IPS DF 6.9 (cell line): ENCODE data around the gene GLI2.

Experiments used
- DNase-seq: peaks from one replicate; pipeline ENCODE4 v3.0.0-alpha.2; 2013; ENCODE audit warnings: low read depth, low spot score
- H3K27ac ChIP-seq: one replicate; pipeline ENCODE4 v1.5.1; 2013; ENCODE audit warnings: low read length, control low read depth
- H3K27me3 ChIP-seq: 2 replicates; pipeline ENCODE4 v1.6.1; 2013; ENCODE audit warnings: mild to moderate bottlenecking, low read length; ENCODE audit not compliant: control insufficient read depth, insufficient read depth
- H3K36me3 ChIP-seq: 2 replicates; pipeline ENCODE4 v1.6.1; 2013; ENCODE audit warnings: low read length; ENCODE audit not compliant: control insufficient read depth, insufficient read depth
- H3K4me1 ChIP-seq: 2 replicates; pipeline ENCODE4 v1.6.1; 2013; ENCODE audit warnings: low read length; ENCODE audit not compliant: control insufficient read depth, insufficient read depth
- H3K4me3 ChIP-seq: 2 replicates; pipeline ENCODE4 v1.5.1; 2013; ENCODE audit warnings: mild to moderate bottlenecking, low read length
- H3K9me3 ChIP-seq: 2 replicates; pipeline ENCODE4 v1.6.1; 2013; ENCODE audit warnings: low read length, inconsistent platforms; ENCODE audit not compliant: control insufficient read depth, insufficient read depth
- WGBS: extraction: QIAGEN DNeasy Blood & Tissue Kit; methylation state at CpG from one replicate; pipeline ENCODE4 v1.1.7; 2013; ENCODE audit warnings: mixed read lengths, missing lambda C conversion rate; ENCODE audit not compliant: insufficient read length, insufficient coverage; 5-methylcytosine and 5-hydroxymethylcytosine counted together

Gene GLI2

DNA sequence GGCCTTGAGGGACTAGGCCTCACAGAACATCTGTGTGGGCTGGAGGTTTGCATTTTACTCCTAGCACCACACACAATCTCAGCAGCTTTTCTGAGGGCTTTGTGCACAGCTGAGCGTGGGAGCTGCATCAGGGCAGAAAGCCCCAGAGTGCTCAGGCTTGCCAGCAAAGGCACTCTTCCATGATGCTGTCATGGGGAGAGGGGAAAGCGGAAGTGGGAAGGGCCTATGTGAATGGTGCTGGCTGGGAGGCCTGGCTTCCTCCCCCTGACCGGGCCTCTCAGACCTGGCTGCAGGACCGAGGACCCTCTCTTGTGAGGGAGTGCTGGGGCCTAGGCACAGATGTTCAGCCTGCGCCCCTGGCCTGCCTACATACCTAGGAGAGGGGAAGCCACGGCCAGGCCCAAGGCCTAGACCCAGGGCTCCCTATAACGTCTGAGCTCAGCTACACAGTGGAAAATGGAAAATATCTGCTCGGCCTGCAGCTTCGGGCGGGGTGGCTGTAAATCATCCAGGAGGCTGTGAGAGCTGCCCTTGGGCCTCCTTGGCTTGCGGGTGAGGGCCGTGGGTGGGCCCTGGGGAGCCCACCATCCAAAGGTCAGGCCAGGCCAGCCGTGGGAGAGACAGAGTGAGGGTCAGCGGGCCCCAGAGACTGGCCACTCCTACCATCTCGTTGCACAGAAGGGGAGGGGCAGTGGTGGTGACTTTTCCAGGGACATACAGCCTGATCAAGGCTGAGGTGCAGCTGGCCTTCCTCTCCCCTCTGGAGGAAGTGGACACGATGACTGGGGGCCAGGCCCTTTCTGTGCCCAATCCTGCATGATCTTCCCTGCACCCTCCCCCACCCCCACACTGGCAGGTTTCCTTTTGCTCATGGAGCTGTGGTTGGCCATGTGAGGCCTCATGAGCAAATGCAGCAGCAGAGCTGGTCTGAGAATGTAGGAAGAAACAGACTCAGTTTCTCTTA, 22.8 kb downstream of the GLI2 start:
- WGBS = no CpG with 5 or more reads among the region's 16 CpGs
- Histone ChIP-seq H3K27me3 (no peaks in the 10 kb centered on the region), H3K4me1 (peaks cover 33% of the 10 kb centered on the region), H3K36me3 (no peaks in the 10 kb centered on the region), H3K4me3 (no peak overlapping the region), H3K27ac (no peak overlapping the region), H3K9me3 (no peaks in the 10 kb centered on the region)
- no peak for DNase-seq

DNA sequence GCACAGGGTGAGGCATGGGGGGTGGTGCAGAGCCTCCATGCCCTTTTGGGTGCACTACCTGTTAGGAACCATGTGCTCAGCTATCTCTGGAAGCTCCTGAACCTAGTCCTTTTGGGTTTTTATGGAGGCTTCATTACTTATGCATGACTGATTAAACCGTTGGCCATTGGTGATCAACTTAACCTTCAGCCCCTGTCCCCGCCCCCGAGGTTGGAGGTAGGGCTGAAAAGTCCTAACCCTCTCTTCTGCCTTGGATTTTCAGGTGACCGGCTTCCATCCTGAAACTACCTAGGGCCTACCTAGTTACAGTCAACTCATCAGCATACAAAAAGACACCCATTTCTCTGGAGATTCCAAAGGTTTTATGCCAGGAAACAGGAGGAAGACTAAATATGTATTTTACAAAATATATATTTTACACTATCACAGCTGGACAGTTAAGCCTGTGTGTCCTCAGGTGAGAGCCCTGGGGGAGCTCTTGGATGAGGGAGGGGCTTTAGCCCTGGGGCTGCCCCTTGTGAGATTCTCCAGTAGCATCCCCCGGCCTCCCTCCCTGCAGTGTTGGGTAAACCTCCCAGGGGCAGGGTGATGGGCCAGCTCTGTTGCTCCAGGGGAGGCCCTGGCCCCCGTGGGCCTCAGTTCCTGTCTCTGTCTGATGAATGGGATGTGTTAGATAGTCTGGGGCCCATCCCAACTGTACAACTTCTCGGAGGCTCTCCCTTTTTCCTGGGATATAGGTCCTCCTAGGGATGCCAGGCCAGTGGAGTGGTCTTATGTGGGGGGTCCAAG, 24.1 kb downstream of the GLI2 start:
- no peak for DNase-seq
- no CpG with 5 or more reads among the region's 7 CpGs for WGBS
- no peaks in the 10 kb centered on the region for H3K36me3 ChIP-seq
- no peaks in the 10 kb centered on the region for H3K27me3 ChIP-seq
- peaks cover 35% of the 10 kb centered on the region for H3K4me1 ChIP-seq
- H3K27ac ChIP-seq = no peak overlapping the region
- H3K4me3 ChIP-seq = no peak overlapping the region
- no peaks in the 10 kb centered on the region for H3K9me3 ChIP-seq

DNA sequence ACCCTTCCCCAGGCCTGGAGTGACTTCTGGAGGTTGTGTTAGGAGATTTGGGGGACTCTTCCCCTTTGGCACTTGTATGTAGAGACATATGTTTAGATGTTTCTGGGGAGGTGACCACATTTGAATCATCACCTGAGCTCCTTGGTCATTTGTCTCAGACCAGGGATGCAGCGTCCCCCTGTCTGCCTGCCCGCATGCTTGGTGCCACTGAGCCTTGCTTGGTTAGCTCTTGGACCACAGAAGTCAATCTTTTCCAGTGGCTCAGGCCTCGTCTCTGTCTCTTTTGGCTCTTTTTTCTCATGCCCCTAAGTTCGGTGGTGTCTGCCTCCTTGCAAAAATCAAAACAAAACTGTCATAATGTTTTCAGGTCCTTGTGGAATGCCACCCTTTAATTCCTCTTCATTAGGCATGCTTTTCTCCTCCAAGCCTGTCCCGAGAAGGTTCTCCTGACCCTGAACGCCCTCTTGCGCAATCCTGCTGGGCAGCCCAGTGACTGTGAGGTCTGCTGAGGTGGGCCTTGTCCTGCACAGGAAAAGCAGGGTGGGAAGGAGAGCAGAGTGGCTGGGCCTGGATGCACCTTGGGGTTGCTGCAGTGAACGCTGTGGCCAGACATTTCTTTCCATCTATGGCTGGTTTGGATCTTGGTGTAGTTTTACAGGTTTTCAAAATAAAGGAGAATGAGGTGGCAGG, 24.9 kb downstream of the GLI2 start:
- no peak overlapping the region for H3K27ac ChIP-seq
- H3K9me3 ChIP-seq = no peaks in the 10 kb centered on the region
- H3K36me3 ChIP-seq = no peaks in the 10 kb centered on the region
- DNase-seq = no peak
- no CpG with 5 or more reads among the region's 8 CpGs for WGBS
- peaks cover 38% of the 10 kb centered on the region for H3K4me1 ChIP-seq
- no peaks in the 10 kb centered on the region for H3K27me3 ChIP-seq
- no peak overlapping the region for H3K4me3 ChIP-seq

DNA sequence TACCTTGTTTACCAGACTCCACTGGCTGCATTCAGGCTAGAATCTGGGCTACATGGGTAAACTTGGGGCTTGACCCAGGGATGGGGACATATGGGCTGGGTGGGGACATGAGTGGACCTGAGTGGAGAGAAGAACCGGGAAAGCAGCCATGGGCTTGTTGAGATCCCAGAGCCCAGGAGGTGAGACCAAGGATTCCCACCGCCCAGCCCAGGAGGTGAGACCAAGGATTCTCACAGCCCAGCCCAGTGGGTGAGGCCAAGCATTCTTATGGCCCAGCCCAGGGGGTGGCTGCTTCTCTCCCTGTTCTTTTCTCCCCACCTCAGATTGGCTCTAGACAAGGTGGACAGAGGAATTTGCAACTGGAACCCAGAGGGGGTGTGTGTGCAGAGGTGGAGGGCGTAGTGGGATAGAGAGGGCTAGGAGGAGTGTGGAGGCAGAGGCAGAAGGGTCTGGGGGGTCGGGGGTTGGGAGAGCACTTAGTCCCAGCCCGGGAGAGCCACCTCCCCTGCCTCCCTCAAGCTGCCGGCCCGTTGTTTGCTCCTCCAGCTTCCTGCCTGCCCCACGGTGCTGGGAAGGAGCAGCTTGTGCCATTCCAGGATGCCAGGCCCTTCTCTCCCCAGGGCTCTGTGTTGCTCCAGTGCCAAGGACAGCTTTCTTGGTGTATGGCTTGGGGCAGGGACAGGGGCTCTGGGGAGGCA, 25.6 kb downstream of the GLI2 start:
- peaks cover 42% of the 10 kb centered on the region for H3K4me1 ChIP-seq

DNA sequence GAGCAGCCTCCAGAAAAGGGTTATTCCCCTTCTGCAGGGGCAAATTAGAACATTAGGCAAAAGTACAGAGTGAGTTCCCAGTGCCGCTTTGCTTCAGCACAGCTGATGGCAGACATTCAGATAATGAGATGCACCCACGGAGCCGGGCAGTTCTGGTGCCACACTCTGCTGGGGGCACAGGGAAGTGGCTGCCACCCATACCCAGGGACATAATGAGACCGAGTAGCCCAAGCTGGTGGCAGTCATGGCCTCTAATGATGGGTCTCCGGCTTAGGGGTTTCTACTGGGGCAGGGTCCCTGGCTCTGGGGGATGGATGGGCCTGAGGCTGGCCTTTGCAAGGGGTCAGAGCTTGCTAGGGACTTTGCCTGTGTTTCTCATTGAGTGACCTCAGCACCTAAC, 26.2 kb downstream of the GLI2 start:
- Histone ChIP-seq H3K27me3 (no peaks in the 10 kb centered on the region), H3K27ac (no peak overlapping the region), H3K9me3 (no peaks in the 10 kb centered on the region), H3K4me1 (peaks cover 43% of the 10 kb centered on the region), H3K36me3 (no peaks in the 10 kb centered on the region), H3K4me3 (no peak overlapping the region)
- no peak for DNase-seq
- no CpG with 5 or more reads among the region's 5 CpGs for WGBS

More for the DNA sequence above, 25.6 kb downstream of the GLI2 start:
- no peaks in the 10 kb centered on the region for H3K27me3 ChIP-seq
- H3K27ac ChIP-seq = no peak overlapping the region
- no peaks in the 10 kb centered on the region for H3K36me3 ChIP-seq
- H3K9me3 ChIP-seq = no peaks in the 10 kb centered on the region
- no CpG with 5 or more reads among the region's 8 CpGs for WGBS
- no peak for DNase-seq
- no peak overlapping the region for H3K4me3 ChIP-seq

DNA sequence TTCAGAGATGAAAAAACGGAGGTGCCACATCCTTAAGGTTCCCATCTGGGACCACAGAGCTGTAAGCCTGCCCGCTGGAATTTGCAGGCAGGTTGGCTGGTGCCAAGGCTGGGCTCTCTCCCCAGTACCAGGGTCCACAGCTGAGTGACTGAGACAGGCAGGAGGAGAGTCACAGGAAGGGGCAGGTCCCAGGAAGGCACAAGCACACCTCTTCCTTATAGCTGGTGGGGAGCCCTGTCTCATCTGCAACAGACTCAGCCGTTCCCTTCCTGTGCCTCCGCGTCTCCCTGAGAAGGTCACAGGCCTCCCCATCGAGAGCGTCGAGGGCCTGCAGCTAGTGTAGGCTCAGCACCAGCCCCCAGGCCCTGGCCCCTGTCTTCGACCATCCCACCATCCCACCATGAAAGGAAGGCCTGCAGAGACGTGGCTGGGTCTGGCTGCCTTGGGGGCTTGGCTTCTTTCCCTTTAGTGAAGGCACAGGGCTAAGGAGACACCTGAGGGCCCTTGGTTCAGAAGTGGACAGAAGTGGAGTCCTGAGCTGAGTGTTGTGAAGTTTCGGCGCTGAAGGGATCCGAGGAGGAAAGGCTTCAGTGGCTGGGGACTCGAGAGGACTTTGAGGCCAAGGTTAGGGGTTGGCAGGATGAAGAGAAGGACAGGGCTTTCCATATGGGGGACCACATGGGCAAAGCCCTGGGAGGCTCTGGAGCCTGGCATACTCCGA, 26.8 kb downstream of the GLI2 start:
- Histone ChIP-seq H3K27ac (no peak overlapping the region), H3K27me3 (no peaks in the 10 kb centered on the region), H3K4me3 (no peak overlapping the region), H3K9me3 (no peaks in the 10 kb centered on the region), H3K4me1 (peaks cover 41% of the 10 kb centered on the region), H3K36me3 (no peaks in the 10 kb centered on the region)
- no CpG with 5 or more reads among the region's 15 CpGs for WGBS
- DNase-seq = no peak

DNA sequence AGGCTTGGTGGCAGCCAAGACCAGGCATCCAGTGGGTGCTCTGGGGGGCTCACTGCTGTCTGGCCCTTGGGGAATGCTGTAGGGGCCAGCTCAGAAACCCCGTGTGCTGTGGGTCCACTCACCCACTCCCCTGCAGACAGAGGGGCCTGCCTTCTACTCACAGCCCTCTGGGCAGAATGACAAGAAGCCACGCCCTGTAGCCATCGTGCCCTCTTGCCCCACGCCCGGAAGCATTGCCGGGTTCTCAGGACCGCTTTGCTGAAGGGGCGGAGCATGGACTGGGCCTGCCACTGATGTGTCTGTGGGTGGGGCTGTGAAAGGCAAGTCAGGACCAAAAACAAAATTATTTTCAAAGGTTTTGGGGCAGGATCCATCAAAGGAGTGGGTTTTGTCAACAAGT, 27.8 kb downstream of the GLI2 start:
- no peaks in the 10 kb centered on the region for H3K36me3 ChIP-seq
- WGBS = no CpG with 5 or more reads among the region's 8 CpGs
- no peak overlapping the region for H3K27ac ChIP-seq
- H3K4me1 ChIP-seq = peaks cover 35% of the 10 kb centered on the region
- no peaks in the 10 kb centered on the region for H3K9me3 ChIP-seq
- no peaks in the 10 kb centered on the region for H3K27me3 ChIP-seq
- DNase-seq = no peak
- no peak overlapping the region for H3K4me3 ChIP-seq

DNA sequence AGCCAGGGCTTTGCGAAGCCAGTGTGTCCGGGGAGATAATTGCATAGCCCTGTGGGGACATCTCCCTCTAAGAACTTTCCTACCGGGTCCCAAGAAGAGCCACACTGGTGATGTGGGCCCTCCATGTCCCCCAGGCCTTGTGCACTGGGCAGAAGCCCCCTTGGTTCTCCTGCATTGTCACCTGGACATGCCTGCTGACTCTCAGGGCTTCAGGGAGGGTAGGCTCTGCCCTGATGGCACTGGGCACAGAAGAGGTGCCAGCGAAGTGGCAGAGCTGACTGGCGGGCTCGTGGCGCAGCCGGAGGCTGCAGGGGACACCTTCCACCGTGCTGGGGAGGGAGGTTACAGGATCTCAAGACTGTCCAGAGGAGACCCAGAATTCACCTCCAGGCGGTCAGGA, 28.3 kb downstream of the GLI2 start:
- DNase-seq = no peak
- H3K27ac ChIP-seq = no peak overlapping the region
- H3K9me3 ChIP-seq = no peaks in the 10 kb centered on the region
- H3K4me1 ChIP-seq = peaks cover 31% of the 10 kb centered on the region
- H3K4me3 ChIP-seq = no peak overlapping the region
- no peaks in the 10 kb centered on the region for H3K27me3 ChIP-seq
- no CpG with 5 or more reads among the region's 10 CpGs for WGBS
- H3K36me3 ChIP-seq = no peaks in the 10 kb centered on the region

DNA sequence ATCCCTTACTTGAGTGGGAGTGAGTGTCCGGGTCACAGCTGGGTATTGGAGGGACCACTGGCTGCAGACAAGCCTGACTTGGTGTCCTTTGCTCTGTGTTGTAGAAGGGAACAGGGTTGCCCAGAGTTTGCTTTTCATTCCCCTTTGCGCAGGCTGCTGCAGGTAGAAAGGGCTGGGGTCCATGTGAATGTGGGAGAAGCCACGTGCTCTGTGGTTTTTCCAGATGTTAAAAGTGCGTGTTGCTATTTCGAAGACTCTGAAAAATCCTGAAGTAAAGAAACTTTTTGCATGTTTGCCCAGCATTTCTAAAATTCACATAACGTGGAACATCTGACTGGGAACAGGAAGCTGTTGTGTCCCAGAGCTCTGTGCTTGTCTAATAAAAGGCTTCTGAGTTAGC, 28.8 kb downstream of the GLI2 start:
- DNase-seq = no peak
- H3K4me3 ChIP-seq = no peak overlapping the region
- H3K36me3 ChIP-seq = no peaks in the 10 kb centered on the region
- H3K27ac ChIP-seq = no peak overlapping the region
- no peaks in the 10 kb centered on the region for H3K27me3 ChIP-seq
- H3K4me1 ChIP-seq = peaks cover 27% of the 10 kb centered on the region
- WGBS = no CpG with 5 or more reads among the region's 6 CpGs
- H3K9me3 ChIP-seq = no peaks in the 10 kb centered on the region
